Liver (tissue), 9 donors: ENCODE results near the gene COPE. TPM values are rescaled to one million over a fixed set of nuclear protein-coding genes. Genes with fewer than 3 reads are reported as not detected.

Experiments used
- DNase-seq: peaks from one replicate; pipeline ENCODE4 v3.0.0-alpha.2; 2017; ENCODE audit warnings: low spot score
- H3K27ac ChIP-seq, 2 donors: one replicate each; pipeline ENCODE4 v1.7.0; 2013; ENCODE audit warnings: inconsistent platforms in 2 of 2, low read length in 2 of 2, control low read depth in 1 of 2, low read depth in 1 of 2, mild to moderate bottlenecking in 1 of 2
- H3K27me3 ChIP-seq, 4 donors: one replicate each; pipeline versions ENCODE4 v1.6.1 to v1.7.0; 2013; ENCODE audit warnings: low read length in 3 of 4, inconsistent platforms in 1 of 4, mild to moderate bottlenecking in 1 of 4, moderate library complexity in 1 of 4; ENCODE audit not compliant: control insufficient read depth in 4 of 4, insufficient read depth in 4 of 4
- H3K36me3 ChIP-seq, 4 donors: one replicate each; pipeline versions ENCODE4 v1.6.1 to v1.7.0; 2013; ENCODE audit warnings: low read length in 3 of 4, mild to moderate bottlenecking in 3 of 4, low read depth in 1 of 4, moderate library complexity in 1 of 4; ENCODE audit not compliant: control insufficient read depth in 4 of 4, insufficient read depth in 3 of 4
- H3K4me1 ChIP-seq, 4 donors: one replicate each; pipeline versions ENCODE4 v1.6.1 to v1.7.0; 2013; ENCODE audit warnings: low read length in 3 of 4, mild to moderate bottlenecking in 3 of 4, moderate library complexity in 1 of 4; ENCODE audit not compliant: control insufficient read depth in 4 of 4, insufficient read depth in 4 of 4
- H3K4me3 ChIP-seq, 3 donors: one replicate each; pipeline versions ENCODE4 v1.6.1 to v1.7.0; 2013; ENCODE audit warnings: low read length in 3 of 3, control low read depth in 1 of 3, low read depth in 1 of 3, mild to moderate bottlenecking in 1 of 3
- H3K9ac ChIP-seq, 2 donors: one replicate each; pipeline ENCODE4 v1.7.0; 2013; ENCODE audit warnings: low read length in 2 of 2, mild to moderate bottlenecking in 2 of 2, moderate library complexity in 2 of 2, control low read depth in 1 of 2, low read depth in 1 of 2
- H3K9me3 ChIP-seq, 4 donors: one replicate each; pipeline versions ENCODE4 v1.6.1 to v1.7.0; 2013; ENCODE audit warnings: low read length in 3 of 4; ENCODE audit not compliant: control insufficient read depth in 4 of 4
- ATF3 ChIP-seq: IDR thresholded peaks from 2 replicates; pipeline ENCODE4 v1.6.1; 2016; ENCODE audit warnings: antibody characterized with exemption
- CTCF ChIP-seq: fragments of 150-350 bp; IDR thresholded peaks from 2 replicates; pipeline ENCODE4 v1.5.1; 2017; ENCODE audit warnings: improper control_type of control experiment, low read depth, low read length; ENCODE audit not compliant: missing input control
- EGR1 ChIP-seq, 2 donors: IDR thresholded peaks; 2 replicates each; pipeline ENCODE4 v1.6.1; 2016 to 2018; ENCODE audit warnings: antibody characterized with exemption in 2 of 2, low read depth in 2 of 2
- FOXA1 ChIP-seq: IDR thresholded peaks from 2 replicates; pipeline ENCODE4 v1.6.1; 2016; ENCODE audit warnings: antibody characterized with exemption
- FOXA2 ChIP-seq: IDR thresholded peaks from 2 replicates; pipeline ENCODE4 v1.6.1; 2016; ENCODE audit warnings: antibody characterized with exemption
- HNF4A ChIP-seq, 2 donors: conservative IDR thresholded peaks; 2 replicates each; pipeline ENCODE4 v1.6.1; 2016; ENCODE audit warnings: antibody characterized with exemption in 2 of 2, mild to moderate bottlenecking in 2 of 2
- HNF4G ChIP-seq: IDR thresholded peaks from 2 replicates; pipeline ENCODE4 v1.6.1; 2016; ENCODE audit warnings: antibody characterized with exemption
- JUND ChIP-seq, 2 donors: IDR thresholded peaks; 2 replicates each; pipeline ENCODE4 v1.6.1; 2016; ENCODE audit warnings: antibody characterized with exemption in 2 of 2
- MAX ChIP-seq: IDR thresholded peaks from 2 replicates; pipeline ENCODE4 v1.6.1; 2016; ENCODE audit warnings: antibody characterized with exemption
- NR2F2 ChIP-seq: IDR thresholded peaks from 2 replicates; pipeline ENCODE4 v1.6.1; 2016; ENCODE audit warnings: antibody characterized with exemption
- RAD21 ChIP-seq, 2 donors: IDR thresholded peaks; 2 replicates each; pipeline ENCODE4 v1.6.1; 2016; ENCODE audit warnings: antibody characterized with exemption in 2 of 2, mild to moderate bottlenecking in 2 of 2
- REST ChIP-seq: IDR thresholded peaks from 2 replicates; pipeline ENCODE4 v1.6.1; 2016; ENCODE audit warnings: antibody characterized with exemption, mild to moderate bottlenecking
- RXRA ChIP-seq, 2 donors: IDR thresholded peaks; 2 replicates each; pipeline ENCODE4 v1.6.1; 2017 to 2018; ENCODE audit warnings: antibody characterized with exemption in 2 of 2, mild to moderate bottlenecking in 1 of 2
- SP1 ChIP-seq: IDR thresholded peaks from 2 replicates; pipeline ENCODE4 v1.6.1; 2018; ENCODE audit warnings: antibody characterized with exemption, mild to moderate bottlenecking
- TAF1 ChIP-seq: conservative IDR thresholded peaks from 2 replicates; pipeline ENCODE4 v1.6.1; 2016; ENCODE audit warnings: antibody characterized with exemption, mild to moderate bottlenecking
- YY1 ChIP-seq: IDR thresholded peaks from 2 replicates; pipeline ENCODE4 v1.6.1; 2016; ENCODE audit warnings: antibody characterized with exemption, mild to moderate bottlenecking
- ZBTB33 ChIP-seq: IDR thresholded peaks from 2 replicates; pipeline ENCODE4 v1.6.1; 2016; ENCODE audit warnings: antibody characterized with exemption
- WGBS: extraction: QIAGEN DNeasy Blood & Tissue Kit; methylation state at CpG from one replicate; pipeline ENCODE4 v1.1.7; 2013; 5-methylcytosine and 5-hydroxymethylcytosine counted together
- polyA plus RNA-seq, 2 donors: library from polyadenylated mRNA; stranded (reverse) in 1 of 2; unstranded in 1 of 2; fragments of 200-250 nt in 1 of 2; fragments of >200 nt in 1 of 2; fragmentation: Nextera tagmentation in 1 of 2; extraction: Ambion mirVana in 1 of 2; gene quantifications; one replicate each; pipeline versions ENCODE4 v1.2.1 to v1.2.3, GENCODE V29; 2013 to 2015
- total RNA-seq, 2 donors: library from RNA; depleted of rRNA; stranded (reverse); fragments of >200 nt; gene quantifications; one replicate each; pipeline ENCODE4 v1.2.3, GENCODE V29; 2014
- donor health status: healthy.
- donor health status: healthy.
- donor health status: healthy.
- donor health status: healthy.
- donor health status: healthy.

Gene COPE
- total and polyA plus RNA-seq, 4 donors: 103 to 204 (median 142) TPM

GRCh38 chr19:18867199-18867598 lies 52.0 kb downstream of the COPE start:
- no peak overlapping the region for H3K27ac ChIP-seq
- no peak for DNase-seq
- H3K9ac ChIP-seq: no peak overlapping the region
- H3K9me3 ChIP-seq: no peaks in the 10 kb centered on the region
- peaks cover 0 to 17% (median 7%) of the 10 kb centered on the region in 4 donors for H3K4me1 ChIP-seq
- TF ChIP-seq TAF1: no peak
- no peak for TF ChIP-seq CTCF
- no peak for TF ChIP-seq ATF3
- TF ChIP-seq NR2F2: no peak
- no peak for TF ChIP-seq YY1
- TF ChIP-seq RAD21 (IDR thresholded peaks at IDR 0.05): no peak
- TF ChIP-seq RXRA (IDR thresholded peaks at IDR 0.05): no peak
- TF ChIP-seq FOXA1: no peak
- no peak for TF ChIP-seq SP1
- no peak for TF ChIP-seq ZBTB33
- TF ChIP-seq FOXA2: no peak
- no peak for TF ChIP-seq HNF4A (conservative IDR thresholded peaks at IDR 0.05)
- no peak for TF ChIP-seq MAX
- no peak for TF ChIP-seq EGR1 (IDR thresholded peaks at IDR 0.05; ENCODE audit: low read depth in 2 of 2)
- no peak for TF ChIP-seq JUND (IDR thresholded peaks at IDR 0.05)
- TF ChIP-seq HNF4G: no peak
- 97% methylated on average over 23 of the region's 23 CpGs for WGBS
- H3K36me3 ChIP-seq: peaks cover 14 to 54% (median 26%) of the 10 kb centered on the region in 4 donors
- no peak overlapping the region for H3K4me3 ChIP-seq
- H3K27me3 ChIP-seq: no peaks in the 10 kb centered on the region

- peaks cover 0 to 17% (median 7%) of the 10 kb centered on the region in 4 donors for H3K4me1 ChIP-seq
- 87% methylated on average over 17 of the region's 17 CpGs for WGBS
- H3K9me3 ChIP-seq: no peaks in the 10 kb centered on the region
- H3K36me3 ChIP-seq: peaks cover 14 to 58% (median 30%) of the 10 kb centered on the region in 4 donors
- TF ChIP-seq ZBTB33: no peak
- TF ChIP-seq CTCF: no peak
- no peak for TF ChIP-seq JUND (IDR thresholded peaks at IDR 0.05)
- TF ChIP-seq SP1: no peak
- TF ChIP-seq REST: no peak
- no peak for TF ChIP-seq HNF4A (conservative IDR thresholded peaks at IDR 0.05)
- H3K4me3 ChIP-seq: no peak overlapping the region
- H3K27ac ChIP-seq: no peak overlapping the region
- H3K27me3 ChIP-seq: no peaks in the 10 kb centered on the region
- DNase-seq: no peak
- H3K9ac ChIP-seq: no peak overlapping the region
Observed at GRCh38 chr19:18866800-18867123, 52.4 kb downstream of the COPE start.
